ENCODE data around the gene ATP6V1D. TPM values are rescaled to one million over a fixed set of nuclear protein-coding genes. Genes with fewer than 3 reads are reported as not detected.

ATP6V1D gene
- total and polyA plus RNA-seq, 2 of the 8 experiments (the other 6 are each of a cell fraction or from before 2014, with no cell fraction given), result 45.1 to 76.3 TPM

- 90% methylated on average over 5 of the region's 5 CpGs; no CpG with 5 or more reads in 1 of the 2 experiments for WGBS, 2 experiments (ENCODE audit: extremely low coverage in 1 of 2, insufficient coverage in 1 of 2, insufficient read length in 1 of 2, insufficient replicate concordance in 2 of 2, low coverage in 1 of 2, low lambda C conversion rate in 2 of 2, missing lambda C conversion rate in 1 of 2)
- Histone ChIP-seq H2BK15ac (ENCODE audit: low read length) (no peak overlapping the region), H3K36me3 (ENCODE audit: control insufficient read depth in 2 of 4, insufficient read depth in 4 of 4, low read length in 3 of 4) (peaks cover 12 to 40% (median 23%) of the 10 kb centered on the region in 4 experiments), H3K27me3 (replicated peaks in 1 of 4; ENCODE audit: control insufficient read depth in 3 of 4, extremely low read depth in 1 of 4, insufficient read depth in 3 of 4, low read length in 3 of 4) (no peaks in the 10 kb centered on the region), H2BK5ac (ENCODE audit: low read depth, low read length) (no peak overlapping the region), H2BK20ac (ENCODE audit: low read length) (no peak overlapping the region), H3K27ac (ENCODE audit: low read depth, low read length) (no peak overlapping the region), H3K23ac (ENCODE audit: insufficient read length) (no peak overlapping the region), H3K9me3 (ENCODE audit: insufficient read depth in 2 of 2, low read depth in 1 of 2, low read length in 1 of 2) (no peaks in the 10 kb centered on the region), H2AFZ (ENCODE audit: low read length) (no peak overlapping the region), H4K91ac (replicated peaks; ENCODE audit: insufficient read length, low read length) (no peak overlapping the region), H4K5ac (ENCODE audit: insufficient read length, low read depth, low read length) (no peak overlapping the region), H3K56ac (replicated peaks; ENCODE audit: insufficient read length, low read depth, low read length) (no peak overlapping the region), H3K14ac (ENCODE audit: insufficient read length) (no peak overlapping the region), H3K4me3 (ENCODE audit: extremely low read depth in 1 of 4, insufficient read depth in 2 of 4, low read depth in 3 of 4, low read length in 4 of 4) (no peak overlapping the region), H2AK5ac (ENCODE audit: low read depth, low read length) (no peak overlapping the region), H2BK120ac (replicated peaks; ENCODE audit: low read depth, low read length) (no peak overlapping the region), H3K4me2 (ENCODE audit: insufficient read depth in 1 of 2, low read depth in 2 of 2, low read length in 2 of 2) (no peak overlapping the region), H3K9ac (replicated peaks in 1 of 4; ENCODE audit: extremely low read depth in 1 of 4, low read depth in 3 of 4, low read length in 3 of 4) (no peak overlapping the region), H4K8ac (ENCODE audit: extremely low read depth, insufficient read depth, low read length) (no peak overlapping the region), H3K23me2 (ENCODE audit: low read depth, low read length) (no peaks in the 10 kb centered on the region), H3K79me1 (ENCODE audit: low read depth, low read length) (no peaks in the 10 kb centered on the region), H3K18ac (ENCODE audit: extremely low read depth, low read length) (no peak overlapping the region), H4K20me1 (replicated peaks in 1 of 2; ENCODE audit: control insufficient read depth in 1 of 2, insufficient read depth in 2 of 2, low read length in 2 of 2) (peaks cover 0 to 2% of the 10 kb centered on the region in 2 experiments), H3K4me1 (replicated peaks in 1 of 4; ENCODE audit: control insufficient read depth in 3 of 4, insufficient read depth in 4 of 4, low read length in 3 of 4) (no peaks in the 10 kb centered on the region), H3K4ac (replicated peaks; ENCODE audit: insufficient read length, low read depth, low read length) (no peak overlapping the region), H3K79me2 (ENCODE audit: control insufficient read depth in 1 of 2, insufficient read depth in 2 of 2, low read length in 2 of 2) (no peaks in the 10 kb centered on the region), H2BK12ac (ENCODE audit: low read depth, low read length) (no peak overlapping the region)
- FAIRE-seq (no peak), DNase-seq (ENCODE audit: low read depth in 1 of 2, low spot score in 2 of 2) (no peak)
- ChIA-PET CTCF (ENCODE audit: partially characterized antibody) (interaction anchor here (1.1 to 3.2 kb wide), 2 partner anchors 166 to 972 kb away, joined by 3 to 10 read pairs; no protein-coding TSS in a partner anchor), POLR2A (ENCODE audit: partially characterized antibody) (interaction anchor here (0.8 to 1.2 kb wide), 3 partner anchors 9 to 15 kb away, joined by 3 to 5 read pairs (median 3); no protein-coding TSS in a partner anchor)
- TF ChIP-seq SAP30 (IDR thresholded peaks at IDR 0.05; ENCODE audit: insufficient read depth, insufficient replicate concordance, low read length) (no peak), HDAC2 (IDR thresholded peaks at IDR 0.05; ENCODE audit: borderline replicate concordance in 1 of 2, low read depth in 2 of 2, low read length in 2 of 2) (no peak), SRF (IDR thresholded peaks at IDR 0.05; ENCODE audit: low read depth, low read length) (no peak), POU5F1 (IDR thresholded peaks at IDR 0.05; ENCODE audit: low read depth, low read length) (no peak), SIN3A (conservative IDR thresholded peaks at IDR 0.05 in 1 of 2, IDR thresholded peaks at IDR 0.05 in 1 of 2; ENCODE audit: low read depth in 1 of 2, low read length in 2 of 2) (no peak), YY1 (IDR thresholded peaks at IDR 0.05; ENCODE audit: low read depth, low read length) (no peak), CEBPB (IDR thresholded peaks at IDR 0.05; ENCODE audit: low read depth, low read length) (no peak), BCL11A (IDR thresholded peaks at IDR 0.05; ENCODE audit: low read depth in 2 of 2, low read length in 2 of 2) (no peak), KDM1A (IDR thresholded peaks at IDR 0.05; ENCODE audit: borderline replicate concordance, low read length) (no peak), MAFK (IDR thresholded peaks at IDR 0.05; ENCODE audit: low read depth, low read length) (no peak), BACH1 (IDR thresholded peaks at IDR 0.05; ENCODE audit: low read length) (no peak), RAD21 (IDR thresholded peaks at IDR 0.05 in 1 of 2, conservative IDR thresholded peaks at IDR 0.05 in 1 of 2; ENCODE audit: low read depth in 2 of 2, low read length in 2 of 2) (no peak), SP2 (IDR thresholded peaks at IDR 0.05; ENCODE audit: low read length) (no peak), GTF2F1 (IDR thresholded peaks at IDR 0.05; ENCODE audit: borderline replicate concordance, low read depth, low read length) (no peak)
These were observed 27.1 kb downstream of the ATP6V1D start for GRCh38 chr14:67332468-67332867.

All from H1 (cell line).